HepG2 (cell line): ENCODE measurements around the gene POLR3F. TPM values are rescaled to one million over a fixed set of nuclear protein-coding genes. Genes with fewer than 3 reads are reported as not detected.
A peak's percentile ranks its signal among the peaks of the same experiment; 100 is the strongest.

Experiments
- ATAC-seq: fragments of 200-7000 bp; cut with Tn5 transposase; 3 replicates; pipeline ENCODE4 v1.9.1; 2020; ENCODE audit warnings: mild to moderate bottlenecking, moderate library complexity
- Bru-seq: library from RNA; stranded (reverse); fragments of 400-500 nt; gene quantifications from one replicate; lab custom pipeline; 2021; lab: Mats Ljungman, UMichigan
- BruChase-seq, 2 experiments: library from RNA; stranded (reverse); fragments of 400-500 nt; gene quantifications; one replicate each; lab custom pipeline; 2021; lab: Mats Ljungman, UMichigan
- BruUV-seq: library from RNA; stranded (reverse); fragments of 400-500 nt; replicated peaks from 2 replicates; lab custom pipeline; 2021; lab: Mats Ljungman, UMichigan
- CTCF ChIA-PET: fragments of 300-600 bp; formaldehyde crosslinking; extraction: SDS; loops from one replicate; lab custom pipeline; 2021; ENCODE audit warnings: low total read pairs, inconsistent platforms, low intra/inter-chr PET ratio; lab: Yijun Ruan, JAX
- POLR2A ChIA-PET: fragments of 350-600 bp; sonication (Branson Sonifier 250); formaldehyde crosslinking; loops from one replicate; lab custom pipeline; 2020; ENCODE audit warnings: antibody characterized with exemption, inconsistent platforms; lab: Yijun Ruan, JAX
- DNase-seq: peaks from one replicate; pipeline ENCODE4 v3.0.0-alpha.2; 2015; ENCODE audit warnings: low spot score
- FAIRE-seq: peaks from 3 replicates; lab custom pipeline; 2011; peaks lifted over from hg19 to GRCh38; lab: Jason Lieb, UNC
- H2AFZ ChIP-seq: one replicate; pipeline ENCODE4 v1.6.1; 2011; ENCODE audit warnings: low read length, inconsistent platforms
- H3K27ac ChIP-seq: fragments of 300-600 bp; 3 replicates; pipeline ENCODE4 v1.8.0; 2011; ENCODE audit warnings: mixed run types, mild to moderate bottlenecking, mixed read lengths, low read length, inconsistent platforms; ENCODE audit not compliant: insufficient read depth; ENCODE audit errors: extremely low read length
- H3K27me3 ChIP-seq, 2 experiments: fragments of 200-600 bp in 1 of 2; 2 replicates in 1 of 2; 3 replicates in 1 of 2; pipeline versions ENCODE4 v1.6.0 to v1.8.0; 2011; ENCODE audit warnings: low read length in 2 of 2, mild to moderate bottlenecking in 2 of 2, moderate library complexity in 2 of 2, inconsistent platforms in 1 of 2; ENCODE audit not compliant: insufficient read depth in 2 of 2, control insufficient read depth in 1 of 2
- H3K36me3 ChIP-seq, 2 experiments: fragments of 200-600 bp in 1 of 2; replicated peaks in 1 of 2; 2 replicates in 1 of 2; 3 replicates in 1 of 2; pipeline versions ENCODE4 v1.5.1 to v1.8.0; 2011; ENCODE audit warnings: low read length in 2 of 2, inconsistent platforms in 1 of 2; ENCODE audit not compliant: insufficient read depth in 2 of 2, control insufficient read depth in 1 of 2
- H3K4me1 ChIP-seq: 2 replicates; pipeline ENCODE4 v1.5.1; 2012; ENCODE audit warnings: low read length, inconsistent platforms; ENCODE audit not compliant: insufficient read depth
- H3K4me2 ChIP-seq: 2 replicates; pipeline ENCODE4 v1.6.0; 2011; ENCODE audit warnings: low read depth, low read length, inconsistent platforms
- H3K4me3 ChIP-seq, 3 experiments: fragments of 200-600 bp in 1 of 3; sonication (generic), shearing (Covaris generic) in 1 of 3; replicated peaks in 1 of 3; 2 replicates each; pipeline ENCODE4 v1.5.1; 2011 to 2016; ENCODE audit warnings: low read length in 3 of 3, inconsistent platforms in 2 of 3, low read depth in 2 of 3, mild to moderate bottlenecking in 2 of 3, control low read depth in 1 of 3, mixed read lengths in 1 of 3; ENCODE audit not compliant: insufficient read depth in 1 of 3
- H3K79me2 ChIP-seq: one replicate; pipeline ENCODE4 v1.6.1; 2011; ENCODE audit warnings: low read length, inconsistent platforms; ENCODE audit not compliant: insufficient read depth
- H3K9ac ChIP-seq: 2 replicates; pipeline ENCODE4 v1.6.0; 2011; ENCODE audit warnings: mild to moderate bottlenecking, low read depth, low read length, inconsistent platforms; ENCODE audit not compliant: insufficient read depth
- H3K9me3 ChIP-seq: 2 replicates; pipeline ENCODE4 v1.5.1; 2012; ENCODE audit warnings: mild to moderate bottlenecking, low read length
- H4K20me1 ChIP-seq: 2 replicates; pipeline ENCODE4 v1.6.0; 2011; ENCODE audit warnings: inconsistent platforms, mild to moderate bottlenecking, low read length, moderate library complexity; ENCODE audit not compliant: insufficient read depth
- GPN1 ChIP-seq: sonication (generic); formaldehyde crosslinking; IDR thresholded peaks from 2 replicates; pipeline ENCODE4 v1.5.1; 2020; ENCODE audit warnings: missing genetic modification reagents, borderline replicate concordance
- SRSF9 ChIP-seq: fragments of 200-400 bp; formaldehyde crosslinking; IDR thresholded peaks from 2 replicates; pipeline ENCODE4 v1.6.1; 2018; ENCODE audit warnings: borderline replicate concordance, mild to moderate bottlenecking, low read depth, low read length; ENCODE audit not compliant: insufficient read depth, poor library complexity, severe bottlenecking
- TBL1XR1 ChIP-seq: fragments of 150-350 bp; IDR thresholded peaks from 2 replicates; pipeline ENCODE4 v1.6.1; 2014; ENCODE audit warnings: borderline replicate concordance, low read length; ENCODE audit not compliant: partially characterized antibody
- ZNF3 ChIP-seq: IDR thresholded peaks from 2 replicates; pipeline ENCODE4 v1.7.0; 2017; ENCODE audit warnings: inconsistent platforms
- ZNF674 ChIP-seq: sonication (generic); formaldehyde crosslinking; IDR thresholded peaks from 2 replicates; pipeline ENCODE4 v1.5.0; 2020; ENCODE audit warnings: low read depth, mild to moderate bottlenecking, missing genetic modification reagents
- ZNF788 ChIP-seq: sonication (generic); formaldehyde crosslinking; IDR thresholded peaks from 2 replicates; pipeline ENCODE4 v1.5.0; 2020; ENCODE audit warnings: mild to moderate bottlenecking, missing genetic modification reagents, borderline replicate concordance
- WGBS: methylation state at CpG from one replicate; pipeline ENCODE4 v1.1.6; 2017; ENCODE audit warnings: low lambda C conversion rate; 5-methylcytosine and 5-hydroxymethylcytosine counted together
- in situ Hi-C: cut with HindIII; loops from 2 replicates; pipeline ENCODE4 v1.10.0; 2017; ENCODE audit warnings: low pct_unique_long_range_greater_than_20kb; ENCODE audit not compliant: extremely low pct_ligation_motif_present
- intact Hi-C: fragments of 100-400 bp; cut with micrococcal nuclease; formaldehyde crosslinking; loops from one replicate; pipeline ENCODE4 v1.10.0; 2022; ENCODE audit not compliant: unreplicated experiment
- long read RNA-seq, 2 experiments: library from RNA in 1 of 2; library from polyadenylated mRNA in 1 of 2; stranded (forward) in 1 of 2; unstranded in 1 of 2; transcript quantifications; one replicate each; pipeline ENCODE4 v2.0.0, GENCODE V29; 2019 to 2022
- polyA minus RNA-seq, 3 experiments: library from RNA; depleted of rRNA, polyadenylated mRNA; stranded (reverse); fragments of >200 nt; gene quantifications; 2 replicates each; pipeline ENCODE4 v1.2.3, GENCODE V29; 2011; ENCODE audit warnings: low replicate concordance in 1 of 3
- polyA plus RNA-seq, 8 experiments: library from polyadenylated mRNA; depleted of rRNA in 3 of 8; stranded (reverse) in 7 of 8; unstranded in 1 of 8; fragments of >200 nt; fragmentation: Illumina TruSeq in 4 of 8; extraction: Trizol in 4 of 8; gene quantifications; 2 replicates each; pipeline versions ENCODE4 v1.2.1 to v1.2.3, GENCODE V29; 2011 to 2016; ENCODE audit warnings: low read depth in 4 of 8, missing spikeins in 1 of 8, mixed read lengths in 1 of 8; ENCODE audit not compliant: insufficient read depth in 1 of 8
- total RNA-seq, 5 experiments: library from RNA; depleted of rRNA; stranded (reverse); fragments of >200 nt; fragmentation: Illumina TruSeq; extraction: Trizol; gene quantifications; 2 replicates each; pipeline ENCODE4 v1.2.3, GENCODE V29; 2016; ENCODE audit warnings: low read depth in 1 of 5
- TF ChIP-seq, protein P1 (sequence below): fragments of 450-650 bp; IDR thresholded peaks from 2 replicates; pipeline ENCODE4 v1.6.1; 2017; ENCODE audit warnings: mild to moderate bottlenecking

Gene POLR3F, protein sequence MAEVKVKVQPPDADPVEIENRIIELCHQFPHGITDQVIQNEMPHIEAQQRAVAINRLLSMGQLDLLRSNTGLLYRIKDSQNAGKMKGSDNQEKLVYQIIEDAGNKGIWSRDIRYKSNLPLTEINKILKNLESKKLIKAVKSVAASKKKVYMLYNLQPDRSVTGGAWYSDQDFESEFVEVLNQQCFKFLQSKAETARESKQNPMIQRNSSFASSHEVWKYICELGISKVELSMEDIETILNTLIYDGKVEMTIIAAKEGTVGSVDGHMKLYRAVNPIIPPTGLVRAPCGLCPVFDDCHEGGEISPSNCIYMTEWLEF
- total RNA-seq (2016; rRNA removed; fragmentation: Illumina TruSeq; extraction: Trizol) (25.5 and 31.2 TPM in 2 replicates), polyA plus RNA-seq (2011; rRNA removed) (11.7 and 12.8 TPM in 2 replicates), polyA minus RNA-seq (2011; rRNA and poly(A)+ RNA removed; ENCODE audit: low replicate concordance) (4.4 and 5.3 TPM in 2 replicates), Bru-seq, nascent RNA (percentile 87 among the genes with signal in this experiment), BruChase-seq, experiment 1, labeled RNA remaining after a 6-hour chase (percentile 82 among the genes with signal in this experiment), BruChase-seq, experiment 2, labeled RNA remaining after a 2-hour chase (percentile 86 among the genes with signal in this experiment)
- 6.2 and 6.3 TPM in 2 replicates for total RNA-seq (2016; cell fraction: cytosol; rRNA removed; fragmentation: Illumina TruSeq; extraction: Trizol; ENCODE audit: low read depth)
- 24.6 and 30.9 TPM in 2 replicates for total RNA-seq (2016; cell fraction: insoluble cytoplasmic fraction; rRNA removed; fragmentation: Illumina TruSeq; extraction: Trizol)
- 13.7 and 18.3 TPM in 2 replicates for total RNA-seq (2016; cell fraction: membrane; rRNA removed; fragmentation: Illumina TruSeq; extraction: Trizol)
- 16.4 and 21.9 TPM in 2 replicates for total RNA-seq (2016; cell fraction: nucleus; rRNA removed; fragmentation: Illumina TruSeq; extraction: Trizol)
- 5.5 and 6.9 TPM in 2 replicates for polyA plus RNA-seq (2011; cell fraction: cytosol; rRNA removed)
- polyA plus RNA-seq (2011; cell fraction: nucleus; rRNA removed) = 4.7 and 5.7 TPM in 2 replicates
- 9.8 and 11.6 TPM in 2 replicates for polyA plus RNA-seq (2012)
- polyA plus RNA-seq (2016; cell fraction: cytosol; fragmentation: Illumina TruSeq; extraction: Trizol; ENCODE audit: low read depth) = 2.6 and 3.7 TPM in 2 replicates
- 29.7 and 32.2 TPM in 2 replicates for polyA plus RNA-seq (2016; cell fraction: insoluble cytoplasmic fraction; fragmentation: Illumina TruSeq; extraction: Trizol; ENCODE audit: low read depth)
- 8.1 TPM in 2 replicates for polyA plus RNA-seq (2016; cell fraction: membrane; fragmentation: Illumina TruSeq; extraction: Trizol; ENCODE audit: low read depth)
- polyA plus RNA-seq (2016; cell fraction: nucleus; fragmentation: Illumina TruSeq; extraction: Trizol; ENCODE audit: insufficient read depth, low read depth) = 26.5 and 28.9 TPM in 2 replicates
- 11.0 and 14.2 TPM in 2 replicates for polyA minus RNA-seq (2011; cell fraction: cytosol; rRNA and poly(A)+ RNA removed)
- polyA minus RNA-seq (2011; cell fraction: nucleus; rRNA and poly(A)+ RNA removed) = 24.6 and 26.0 TPM in 2 replicates
- long read RNA-seq, experiment 1, transcript POLR3F-201 (9 exons, 2,416 nt) = major isoform, 19 of 28 reads
- long read RNA-seq, experiment 1, partial matches to known transcripts = 2 of 28 reads
- long read RNA-seq, experiment 1, other reads (novel, unspliced or antisense) = 7 of 28 reads
- long read RNA-seq, experiment 2, transcript POLR3F-201 (9 exons, 2,416 nt) = major isoform, 9 of 57 reads
- long read RNA-seq, experiment 2, partial matches to known transcripts = 44 of 57 reads
- long read RNA-seq, experiment 2, other reads (novel, unspliced or antisense) = 4 of 57 reads

DNA sequence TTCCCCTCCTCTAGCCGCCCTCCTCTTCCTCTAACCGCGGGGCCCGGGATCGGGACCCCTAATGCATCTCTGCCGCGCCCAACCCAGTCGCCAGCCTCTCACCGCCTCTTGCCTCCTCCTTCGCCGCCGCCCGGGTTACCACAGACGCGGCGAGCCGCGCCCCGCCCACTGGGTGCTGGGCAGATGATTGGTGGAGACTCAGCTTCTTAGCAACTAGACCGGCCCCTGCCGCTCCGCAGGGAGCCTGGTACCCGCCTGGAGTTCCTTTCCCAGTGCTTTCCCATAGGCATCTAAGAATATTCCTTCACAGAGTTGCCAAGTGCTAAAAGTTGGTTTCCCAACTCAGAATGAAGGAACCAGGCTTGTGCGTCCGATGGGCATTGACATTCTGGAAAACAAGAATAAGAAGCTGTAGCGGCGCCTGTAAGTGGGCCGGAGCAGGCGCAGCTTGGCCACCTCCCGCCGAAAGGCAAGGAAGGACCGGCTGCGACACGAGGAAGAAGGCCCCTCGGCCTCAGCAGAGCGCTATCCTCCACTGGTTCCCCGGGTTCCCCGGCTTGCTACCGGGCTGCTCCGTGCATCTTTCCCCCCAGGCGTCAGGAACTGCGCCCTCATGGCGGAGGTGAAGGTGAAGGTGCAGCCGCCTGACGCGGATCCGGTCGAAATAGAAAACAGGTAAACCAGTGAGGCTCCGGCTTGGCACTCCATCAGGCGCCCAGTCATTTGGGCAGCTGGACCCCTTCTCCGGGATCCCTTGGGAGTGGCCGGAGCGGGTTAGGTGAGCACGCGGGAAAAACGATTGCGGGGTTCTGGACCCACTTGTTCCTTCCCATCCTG is at the start of gene POLR3F, which contains the start of gene DZANK1:
TSS of gene POLR3F (plus strand) at position 497 of the 837 bp plus-strand sequence. CDS start at position 614, 117 bp downstream.
TSS of gene DZANK1 (minus strand) at position 137 of the 837 bp plus-strand sequence. CDS start 1,672 bp downstream, outside the sequence.
- Histone ChIP-seq H3K27ac (peak within 1 kb of the TSS; percentile 88), H4K20me1 (no peaks in the 10 kb centered on the region), H3K36me3 (peaks cover 13 to 25% of the 10 kb centered on the region in 2 experiments), H2AFZ (peak within 1 kb of the TSS; percentile 77), H3K4me1 (peaks cover 27% of the 10 kb centered on the region), H3K79me2 (peaks cover 27% of the 10 kb centered on the region), H3K27me3 (no peaks in the 10 kb centered on the region; a peak in 1 of 5 replicates), H3K4me3 (peak within 1 kb of the TSS; percentile 79 to 91 (median 83)), H3K4me2 (peak within 1 kb of the TSS; percentile 85), H3K9ac (peak within 1 kb of the TSS; percentile 88), H3K9me3 (no peaks in the 10 kb centered on the region)
- peak; percentile 97 for DNase-seq
- ATAC-seq = peak; percentile 99
- in situ Hi-C loops = no loop called here
- ChIA-PET CTCF (no interaction called here), POLR2A (interaction anchor here (0.7 to 3.2 kb wide), 17 partner anchors 8 to 179 kb away, joined by 3 to 78 read pairs (median 7); partner anchors contain the start of genes RBBP9, SEC23B, SMIM26 and ZNF133)
- BruUV-seq = no TSS peak
- intact Hi-C loops = loop anchor here (1.0 to 10.0 kb wide), 7 partner anchors 30 to 179 kb away; partner anchors contain the start of genes DTD1, RBBP9, SEC23B and SMIM26
- FAIRE-seq = peak; percentile 94
- WGBS = under 1% methylated on average over 57 of the region's 57 CpGs
- TF ChIP-seq ZNF3 (CRISPR knock-in tag) = no peak
- no peak for TF ChIP-seq GPN1 (CRISPR knock-in tag)
- TF ChIP-seq, protein P1, sequence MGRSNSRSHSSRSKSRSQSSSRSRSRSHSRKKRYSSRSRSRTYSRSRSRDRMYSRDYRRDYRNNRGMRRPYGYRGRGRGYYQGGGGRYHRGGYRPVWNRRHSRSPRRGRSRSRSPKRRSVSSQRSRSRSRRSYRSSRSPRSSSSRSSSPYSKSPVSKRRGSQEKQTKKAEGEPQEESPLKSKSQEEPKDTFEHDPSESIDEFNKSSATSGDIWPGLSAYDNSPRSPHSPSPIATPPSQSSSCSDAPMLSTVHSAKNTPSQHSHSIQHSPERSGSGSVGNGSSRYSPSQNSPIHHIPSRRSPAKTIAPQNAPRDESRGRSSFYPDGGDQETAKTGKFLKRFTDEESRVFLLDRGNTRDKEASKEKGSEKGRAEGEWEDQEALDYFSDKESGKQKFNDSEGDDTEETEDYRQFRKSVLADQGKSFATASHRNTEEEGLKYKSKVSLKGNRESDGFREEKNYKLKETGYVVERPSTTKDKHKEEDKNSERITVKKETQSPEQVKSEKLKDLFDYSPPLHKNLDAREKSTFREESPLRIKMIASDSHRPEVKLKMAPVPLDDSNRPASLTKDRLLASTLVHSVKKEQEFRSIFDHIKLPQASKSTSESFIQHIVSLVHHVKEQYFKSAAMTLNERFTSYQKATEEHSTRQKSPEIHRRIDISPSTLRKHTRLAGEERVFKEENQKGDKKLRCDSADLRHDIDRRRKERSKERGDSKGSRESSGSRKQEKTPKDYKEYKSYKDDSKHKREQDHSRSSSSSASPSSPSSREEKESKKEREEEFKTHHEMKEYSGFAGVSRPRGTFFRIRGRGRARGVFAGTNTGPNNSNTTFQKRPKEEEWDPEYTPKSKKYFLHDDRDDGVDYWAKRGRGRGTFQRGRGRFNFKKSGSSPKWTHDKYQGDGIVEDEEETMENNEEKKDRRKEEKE = no peak
- TF ChIP-seq ZNF674 = no peak
- TF ChIP-seq ZNF788 = peak; percentile 95; the same call in 1 of the 2 replicates
- TF ChIP-seq SRSF9 = no peak
- peak; percentile 49 for TF ChIP-seq TBL1XR1
